Lower leg skin (tissue), 3 donors: ENCODE results near the gene LHB.
"Not testable (repeated sequence)": the region's sequence is repeated elsewhere in the genome, so short reads cannot be mapped to it uniquely, and the experiment has no call there.

Experiments used
- POLR2A ChIP-seq, 2 donors: fragments of 450-650 bp; IDR thresholded peaks; one replicate each; pipeline ENCODE4 v1.6.1; 2016 to 2017; ENCODE audit warnings: antibody characterized with exemption in 2 of 2, mild to moderate bottlenecking in 1 of 2, moderate library complexity in 1 of 2
- TF ChIP-seq, protein P1 (sequence below), 3 donors: fragments of 450-650 bp; IDR thresholded peaks; one replicate each; pipeline ENCODE4 v1.5.1; 2016; ENCODE audit warnings: antibody characterized with exemption in 3 of 3, mild to moderate bottlenecking in 3 of 3, moderate library complexity in 2 of 3

- TF ChIP-seq, protein P1, sequence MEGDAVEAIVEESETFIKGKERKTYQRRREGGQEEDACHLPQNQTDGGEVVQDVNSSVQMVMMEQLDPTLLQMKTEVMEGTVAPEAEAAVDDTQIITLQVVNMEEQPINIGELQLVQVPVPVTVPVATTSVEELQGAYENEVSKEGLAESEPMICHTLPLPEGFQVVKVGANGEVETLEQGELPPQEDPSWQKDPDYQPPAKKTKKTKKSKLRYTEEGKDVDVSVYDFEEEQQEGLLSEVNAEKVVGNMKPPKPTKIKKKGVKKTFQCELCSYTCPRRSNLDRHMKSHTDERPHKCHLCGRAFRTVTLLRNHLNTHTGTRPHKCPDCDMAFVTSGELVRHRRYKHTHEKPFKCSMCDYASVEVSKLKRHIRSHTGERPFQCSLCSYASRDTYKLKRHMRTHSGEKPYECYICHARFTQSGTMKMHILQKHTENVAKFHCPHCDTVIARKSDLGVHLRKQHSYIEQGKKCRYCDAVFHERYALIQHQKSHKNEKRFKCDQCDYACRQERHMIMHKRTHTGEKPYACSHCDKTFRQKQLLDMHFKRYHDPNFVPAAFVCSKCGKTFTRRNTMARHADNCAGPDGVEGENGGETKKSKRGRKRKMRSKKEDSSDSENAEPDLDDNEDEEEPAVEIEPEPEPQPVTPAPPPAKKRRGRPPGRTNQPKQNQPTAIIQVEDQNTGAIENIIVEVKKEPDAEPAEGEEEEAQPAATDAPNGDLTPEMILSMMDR (IDR thresholded peaks at IDR 0.05): not testable (repeated sequence)
- not testable (repeated sequence) for TF ChIP-seq POLR2A (IDR thresholded peaks at IDR 0.05)
Measured at GRCh38 chr19:49018388-49019241, 1.7 kb upstream of the LHB start.
